ENCODE measurements around the gene ADD2. TPM values are rescaled to one million over a fixed set of nuclear protein-coding genes. Genes with fewer than 3 reads are reported as not detected.

The ADD2 gene
- total RNA-seq, 1 donor from 2014 or later: 2.6 TPM

GRCh38 chr2:70690846-70691245 lies 77.2 kb downstream of the ADD2 start:
- no peak overlapping the region for H3K9ac ChIP-seq (ENCODE audit: low read depth in 1 of 3, low read length in 3 of 3)
- no peak overlapping the region for H3K4me3 ChIP-seq (ENCODE audit: low read length in 3 of 3)
- no peaks in the 10 kb centered on the region for H3K36me3 ChIP-seq (ENCODE audit: control insufficient read depth in 3 of 3, insufficient read depth in 3 of 3, low read length in 3 of 3)
- H3K4me1 ChIP-seq (ENCODE audit: control insufficient read depth in 3 of 3, insufficient read depth in 3 of 3, low read length in 3 of 3): peaks cover 0 to 8% (median 4%) of the 10 kb centered on the region in 3 donors
- H3K27me3 ChIP-seq (ENCODE audit: control insufficient read depth in 3 of 3, insufficient read depth in 3 of 3, low read length in 3 of 3): peaks cover 0 to 12% (median 0%) of the 10 kb centered on the region in 3 donors
- no peak overlapping the region for H3K27ac ChIP-seq (ENCODE audit: low read depth, low read length)
- no peaks in the 10 kb centered on the region for H3K9me3 ChIP-seq (ENCODE audit: control insufficient read depth in 3 of 3, low read length in 3 of 3)

GRCh38 chr2:70688427-70688826 lies 79.6 kb downstream of the ADD2 start:
- Histone ChIP-seq H3K9me3 (ENCODE audit: control insufficient read depth in 3 of 3, low read length in 3 of 3) (no peaks in the 10 kb centered on the region), H3K36me3 (ENCODE audit: control insufficient read depth in 3 of 3, insufficient read depth in 3 of 3, low read length in 3 of 3) (no peaks in the 10 kb centered on the region), H3K4me1 (ENCODE audit: control insufficient read depth in 3 of 3, insufficient read depth in 3 of 3, low read length in 3 of 3) (peaks cover 0 to 8% (median 4%) of the 10 kb centered on the region in 3 donors), H3K27ac (ENCODE audit: low read depth, low read length) (no peak overlapping the region), H3K4me3 (ENCODE audit: low read length in 3 of 3) (no peak overlapping the region), H3K9ac (ENCODE audit: low read depth in 1 of 3, low read length in 3 of 3) (no peak overlapping the region), H3K27me3 (ENCODE audit: control insufficient read depth in 3 of 3, insufficient read depth in 3 of 3, low read length in 3 of 3) (peaks cover 0 to 10% (median 0%) of the 10 kb centered on the region in 3 donors)

DNA sequence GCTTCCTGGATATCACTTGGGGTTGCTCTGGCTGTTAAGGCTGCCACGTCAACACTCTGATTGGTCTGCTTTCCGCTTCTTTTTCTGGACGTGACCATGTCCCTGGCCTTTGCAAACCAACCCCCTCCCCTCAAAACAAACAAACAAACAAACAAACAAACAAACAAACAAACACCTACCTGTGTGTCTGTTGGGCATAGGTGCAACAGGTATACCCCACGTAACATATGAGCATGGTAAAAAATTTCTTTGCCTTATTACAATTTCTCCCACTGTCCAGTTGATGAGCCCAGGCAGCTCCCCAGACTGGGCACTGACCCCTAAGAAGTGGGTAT lies 80.6 kb downstream of the ADD2 start:
- no peaks in the 10 kb centered on the region for H3K9me3 ChIP-seq (ENCODE audit: control insufficient read depth in 3 of 3, low read length in 3 of 3)
- H3K4me3 ChIP-seq (ENCODE audit: low read length in 3 of 3): no peak overlapping the region
- H3K4me1 ChIP-seq (ENCODE audit: control insufficient read depth in 3 of 3, insufficient read depth in 3 of 3, low read length in 3 of 3): peaks cover 0 to 8% (median 4%) of the 10 kb centered on the region in 3 donors
- H3K9ac ChIP-seq (ENCODE audit: low read depth in 1 of 3, low read length in 3 of 3): no peak overlapping the region
- peaks cover 0 to 6% (median 0%) of the 10 kb centered on the region in 3 donors for H3K27me3 ChIP-seq (ENCODE audit: control insufficient read depth in 3 of 3, insufficient read depth in 3 of 3, low read length in 3 of 3)
- no peaks in the 10 kb centered on the region for H3K36me3 ChIP-seq (ENCODE audit: control insufficient read depth in 3 of 3, insufficient read depth in 3 of 3, low read length in 3 of 3)
- no peak overlapping the region for H3K27ac ChIP-seq (ENCODE audit: low read depth, low read length)

DNA sequence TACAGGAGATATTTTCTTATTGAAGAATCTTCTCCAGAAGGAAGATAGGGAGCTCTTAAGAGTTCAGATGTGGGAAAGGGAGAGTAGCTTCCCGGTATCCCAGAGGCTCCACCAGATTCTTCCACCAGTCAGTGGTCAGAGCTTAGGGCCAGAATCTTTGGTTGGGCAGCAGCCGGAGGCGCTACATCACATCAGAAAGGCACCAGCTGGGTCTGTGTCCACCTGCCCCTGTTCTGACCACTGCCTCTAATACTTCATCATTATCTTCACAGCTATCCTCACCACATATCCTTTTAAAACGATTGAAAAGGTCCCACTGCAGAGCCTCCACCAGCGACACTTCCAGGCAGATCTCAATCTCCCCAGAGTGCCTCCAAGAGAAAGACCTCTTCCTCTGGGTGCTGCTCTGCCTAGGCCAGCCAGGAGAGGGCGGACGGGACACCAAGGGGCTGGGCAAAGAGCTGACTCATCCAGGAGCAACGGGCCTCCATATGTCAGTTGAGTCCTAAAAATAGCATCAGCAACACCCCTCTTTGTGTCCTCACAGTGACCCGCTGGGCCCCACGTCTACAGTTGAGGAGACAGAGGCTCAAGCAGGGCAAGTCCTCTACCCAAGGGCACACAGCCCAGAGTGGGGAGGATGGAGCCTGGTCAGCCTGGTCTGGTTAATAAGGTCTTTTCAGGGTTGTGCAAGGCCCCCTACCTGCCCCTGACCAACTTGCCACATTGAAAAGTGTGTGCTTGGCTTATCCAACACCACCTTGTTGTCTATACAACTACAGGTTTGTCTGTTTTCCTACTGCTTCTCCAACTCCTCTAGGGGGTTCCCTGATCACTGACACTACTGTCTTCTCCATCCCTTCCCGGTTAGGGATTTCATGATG lies 81.2 kb downstream of the ADD2 start:
- Histone ChIP-seq H3K27me3 (ENCODE audit: control insufficient read depth in 3 of 3, insufficient read depth in 3 of 3, low read length in 3 of 3) (peaks cover 0 to 6% (median 0%) of the 10 kb centered on the region in 3 donors), H3K9ac (ENCODE audit: low read depth in 1 of 3, low read length in 3 of 3) (no peak overlapping the region), H3K27ac (ENCODE audit: low read depth, low read length) (no peak overlapping the region), H3K4me1 (ENCODE audit: control insufficient read depth in 3 of 3, insufficient read depth in 3 of 3, low read length in 3 of 3) (peaks cover 0 to 8% (median 4%) of the 10 kb centered on the region in 3 donors), H3K9me3 (ENCODE audit: control insufficient read depth in 3 of 3, low read length in 3 of 3) (no peaks in the 10 kb centered on the region), H3K4me3 (ENCODE audit: low read length in 3 of 3) (no peak overlapping the region), H3K36me3 (ENCODE audit: control insufficient read depth in 3 of 3, insufficient read depth in 3 of 3, low read length in 3 of 3) (no peaks in the 10 kb centered on the region)

DNA sequence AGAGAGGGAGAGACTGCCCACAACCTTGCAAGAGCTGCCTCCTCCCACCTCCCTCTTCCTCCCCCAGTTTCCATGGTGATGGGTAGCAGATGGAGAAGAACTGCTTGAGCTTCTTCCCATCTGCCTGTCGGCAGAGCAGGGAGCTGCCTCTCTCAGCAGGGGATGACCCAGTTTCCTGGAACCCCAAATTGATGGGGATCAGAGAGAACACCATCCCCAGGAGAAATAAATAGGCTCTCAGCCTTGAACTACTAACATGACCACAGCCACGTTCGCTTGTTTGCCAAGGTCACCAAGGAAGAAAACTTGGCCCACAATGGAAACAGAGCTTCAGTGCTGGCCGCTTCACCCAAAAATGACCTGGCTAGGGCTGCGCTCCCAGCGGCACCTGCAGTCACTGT lies 82.2 kb downstream of the ADD2 start:
- Histone ChIP-seq H3K36me3 (ENCODE audit: control insufficient read depth in 3 of 3, insufficient read depth in 3 of 3, low read length in 3 of 3) (no peaks in the 10 kb centered on the region), H3K27ac (ENCODE audit: low read depth, low read length) (no peak overlapping the region), H3K4me3 (ENCODE audit: low read length in 3 of 3) (no peak overlapping the region), H3K27me3 (ENCODE audit: control insufficient read depth in 3 of 3, insufficient read depth in 3 of 3, low read length in 3 of 3) (peaks cover 0 to 6% (median 0%) of the 10 kb centered on the region in 3 donors), H3K9ac (ENCODE audit: low read depth in 1 of 3, low read length in 3 of 3) (no peak overlapping the region), H3K9me3 (ENCODE audit: control insufficient read depth in 3 of 3, low read length in 3 of 3) (no peaks in the 10 kb centered on the region), H3K4me1 (ENCODE audit: control insufficient read depth in 3 of 3, insufficient read depth in 3 of 3, low read length in 3 of 3) (peaks cover 0 to 8% (median 4%) of the 10 kb centered on the region in 3 donors)

DNA sequence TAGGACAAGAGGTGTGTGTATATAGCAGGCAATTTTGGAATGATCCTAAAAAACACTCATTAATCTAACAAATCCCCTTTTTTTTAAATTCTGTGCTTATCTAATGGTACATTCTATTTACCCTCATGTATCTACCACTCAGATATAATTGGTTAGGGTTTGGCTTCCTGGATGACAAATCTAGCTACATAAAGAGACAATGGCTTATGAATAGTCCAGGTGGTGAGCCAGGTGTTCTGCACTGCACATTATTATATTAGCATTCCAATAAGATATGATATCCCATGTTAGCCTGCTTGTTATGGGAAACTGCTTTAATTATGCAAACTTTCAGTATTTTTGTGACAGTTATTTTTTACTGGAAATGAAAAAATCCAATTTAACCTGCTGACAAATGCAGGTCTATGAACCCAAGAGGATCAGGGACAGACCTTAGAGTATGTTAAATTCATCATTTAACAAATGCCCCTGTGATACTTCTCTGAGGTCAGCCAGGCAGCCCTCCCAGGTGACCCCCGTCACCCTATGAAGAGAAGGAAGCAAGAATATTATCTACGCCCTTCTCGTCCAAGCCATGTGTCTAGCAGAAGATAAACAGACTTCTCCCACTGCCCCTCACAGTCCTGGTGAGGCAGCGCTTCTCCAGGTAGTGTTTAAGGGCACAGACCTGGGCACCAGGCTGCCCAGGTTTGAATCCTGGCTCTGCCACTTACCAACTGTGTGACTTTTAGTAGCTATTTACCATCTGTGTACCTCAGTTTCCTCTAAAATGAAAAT lies 83.0 kb downstream of the ADD2 start:
- no peak overlapping the region for H3K4me3 ChIP-seq (ENCODE audit: low read length in 3 of 3)
- H3K4me1 ChIP-seq (ENCODE audit: control insufficient read depth in 3 of 3, insufficient read depth in 3 of 3, low read length in 3 of 3): peaks cover 0 to 8% (median 4%) of the 10 kb centered on the region in 3 donors
- H3K27me3 ChIP-seq (ENCODE audit: control insufficient read depth in 3 of 3, insufficient read depth in 3 of 3, low read length in 3 of 3): peaks cover 0 to 6% (median 0%) of the 10 kb centered on the region in 3 donors
- H3K9ac ChIP-seq (ENCODE audit: low read depth in 1 of 3, low read length in 3 of 3): no peak overlapping the region
- H3K36me3 ChIP-seq (ENCODE audit: control insufficient read depth in 3 of 3, insufficient read depth in 3 of 3, low read length in 3 of 3): no peaks in the 10 kb centered on the region
- no peaks in the 10 kb centered on the region for H3K9me3 ChIP-seq (ENCODE audit: control insufficient read depth in 3 of 3, low read length in 3 of 3)
- H3K27ac ChIP-seq (ENCODE audit: low read depth, low read length): no peak overlapping the region

GRCh38 chr2:70683455-70683854 lies 84.5 kb downstream of the ADD2 start:
- H3K27me3 ChIP-seq (ENCODE audit: control insufficient read depth in 3 of 3, insufficient read depth in 3 of 3, low read length in 3 of 3): peaks cover 0 to 6% (median 0%) of the 10 kb centered on the region in 3 donors
- no peak overlapping the region for H3K9ac ChIP-seq (ENCODE audit: low read depth in 1 of 3, low read length in 3 of 3)
- H3K4me1 ChIP-seq (ENCODE audit: control insufficient read depth in 3 of 3, insufficient read depth in 3 of 3, low read length in 3 of 3): peaks cover 0 to 8% (median 6%) of the 10 kb centered on the region in 3 donors
- H3K36me3 ChIP-seq (ENCODE audit: control insufficient read depth in 3 of 3, insufficient read depth in 3 of 3, low read length in 3 of 3): no peaks in the 10 kb centered on the region
- no peak overlapping the region for H3K27ac ChIP-seq (ENCODE audit: low read depth, low read length)
- H3K4me3 ChIP-seq (ENCODE audit: low read length in 3 of 3): no peak overlapping the region
- no peaks in the 10 kb centered on the region for H3K9me3 ChIP-seq (ENCODE audit: control insufficient read depth in 3 of 3, low read length in 3 of 3)

DNA sequence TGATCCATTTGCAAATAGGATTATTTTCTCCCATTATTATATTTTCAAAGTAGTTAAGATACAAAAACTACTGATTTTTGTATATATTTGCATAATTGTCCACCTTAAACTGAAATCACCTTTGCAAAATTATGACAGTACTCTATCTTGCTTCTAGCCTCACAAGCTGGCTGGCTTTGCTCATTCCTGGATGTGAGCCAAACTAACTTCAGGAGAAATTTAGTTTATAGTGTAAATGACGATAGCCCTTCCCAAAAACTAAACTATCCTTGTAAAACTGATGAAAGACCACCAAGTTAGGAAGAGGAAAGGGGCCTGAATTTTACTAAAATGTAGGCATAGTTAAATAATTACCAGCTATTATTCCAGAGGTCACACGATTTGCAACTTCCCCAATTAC lies 87.3 kb downstream of the ADD2 start:
- Histone ChIP-seq H3K36me3 (ENCODE audit: control insufficient read depth in 3 of 3, insufficient read depth in 3 of 3, low read length in 3 of 3) (no peaks in the 10 kb centered on the region), H3K4me1 (ENCODE audit: control insufficient read depth in 3 of 3, insufficient read depth in 3 of 3, low read length in 3 of 3) (peaks cover 0 to 2% (median 0%) of the 10 kb centered on the region in 3 donors), H3K4me3 (ENCODE audit: low read length in 3 of 3) (no peak overlapping the region), H3K9me3 (ENCODE audit: control insufficient read depth in 3 of 3, low read length in 3 of 3) (no peaks in the 10 kb centered on the region), H3K27me3 (ENCODE audit: control insufficient read depth in 3 of 3, insufficient read depth in 3 of 3, low read length in 3 of 3) (peaks cover 0 to 2% (median 0%) of the 10 kb centered on the region in 3 donors), H3K27ac (ENCODE audit: low read depth, low read length) (no peak overlapping the region), H3K9ac (ENCODE audit: low read depth in 1 of 3, low read length in 3 of 3) (no peak overlapping the region)

- H3K27ac ChIP-seq (ENCODE audit: low read depth, low read length): no peak overlapping the region
- no peaks in the 10 kb centered on the region for H3K36me3 ChIP-seq (ENCODE audit: control insufficient read depth in 3 of 3, insufficient read depth in 3 of 3, low read length in 3 of 3)
- no peaks in the 10 kb centered on the region for H3K27me3 ChIP-seq (ENCODE audit: control insufficient read depth in 3 of 3, insufficient read depth in 3 of 3, low read length in 3 of 3)
- no peak overlapping the region for H3K4me3 ChIP-seq (ENCODE audit: low read length in 3 of 3)
- peaks cover 0 to 2% (median 0%) of the 10 kb centered on the region in 3 donors for H3K4me1 ChIP-seq (ENCODE audit: control insufficient read depth in 3 of 3, insufficient read depth in 3 of 3, low read length in 3 of 3)
- H3K9me3 ChIP-seq (ENCODE audit: control insufficient read depth in 3 of 3, low read length in 3 of 3): no peaks in the 10 kb centered on the region
- H3K9ac ChIP-seq (ENCODE audit: low read depth in 1 of 3, low read length in 3 of 3): no peak overlapping the region
Observed at GRCh38 chr2:70679259-70679658, 88.7 kb downstream of the ADD2 start.
